Smooth muscle cell of the brain vasculature (primary cell): Measurements from ENCODE around the gene TFDP1.
"Not testable (repeated sequence)": the region's sequence is repeated elsewhere in the genome, so short reads cannot be mapped to it uniquely, and the experiment has no call there.

Experiments
- DNase-seq: peaks from one replicate; pipeline ENCODE4 v3.0.0-alpha.2; 2012; ENCODE audit warnings: low read depth, low spot score

The TFDP1 gene

DNA sequence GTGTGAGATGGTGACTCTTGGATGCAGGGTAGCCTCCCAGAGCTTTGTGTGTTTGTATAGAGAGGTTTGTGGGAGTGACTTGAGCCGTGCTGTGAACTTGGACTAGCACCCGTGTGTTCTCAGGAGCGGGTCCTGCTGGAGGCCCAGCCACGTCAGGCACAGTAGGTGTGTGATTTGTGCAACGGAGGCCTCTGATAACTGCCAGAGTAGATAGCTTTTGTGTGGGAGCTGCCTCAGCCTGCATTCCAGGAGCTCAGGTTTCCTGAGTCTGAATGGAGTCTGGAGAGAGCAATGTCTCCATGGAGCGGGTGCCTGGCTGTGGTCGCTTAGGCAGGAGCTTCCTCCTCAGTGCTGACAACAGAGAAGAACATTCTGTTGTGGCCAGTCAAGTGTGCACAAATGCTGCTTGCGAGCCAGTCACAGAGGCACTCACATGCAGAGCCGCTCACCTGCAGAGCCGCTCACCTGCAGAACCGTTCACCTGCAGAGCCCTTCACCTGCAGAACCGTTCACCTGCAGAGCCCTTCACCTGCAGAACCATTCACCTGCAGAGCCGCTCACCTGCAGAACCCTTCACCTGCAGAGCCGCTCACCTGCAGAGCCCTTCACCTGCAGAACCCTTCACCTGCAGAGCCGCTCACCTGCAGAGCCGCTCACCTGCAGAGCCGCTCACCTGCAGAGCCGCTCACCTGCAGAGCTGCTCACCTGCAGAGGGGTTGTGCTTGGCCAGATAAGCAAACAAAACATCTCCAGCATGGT lies 32.6 kb downstream of the TFDP1 start:
- DNase-seq: peak; percentile 24

GRCh38 chr13:113617961-113618360 lies 33.4 kb downstream of the TFDP1 start:
- no peak for DNase-seq

- no peak for DNase-seq
Observed at GRCh38 chr13:113618455-113618854, 33.9 kb downstream of the TFDP1 start.

- DNase-seq: no peak
Observed at GRCh38 chr13:113620036-113620796, 35.7 kb downstream of the TFDP1 start.

- no peak for DNase-seq
Observed at GRCh38 chr13:113621046-113621445, 36.5 kb downstream of the TFDP1 start.

GRCh38 chr13:113621498-113621897 lies 36.9 kb downstream of the TFDP1 start:
- DNase-seq: not testable (repeated sequence)

DNA sequence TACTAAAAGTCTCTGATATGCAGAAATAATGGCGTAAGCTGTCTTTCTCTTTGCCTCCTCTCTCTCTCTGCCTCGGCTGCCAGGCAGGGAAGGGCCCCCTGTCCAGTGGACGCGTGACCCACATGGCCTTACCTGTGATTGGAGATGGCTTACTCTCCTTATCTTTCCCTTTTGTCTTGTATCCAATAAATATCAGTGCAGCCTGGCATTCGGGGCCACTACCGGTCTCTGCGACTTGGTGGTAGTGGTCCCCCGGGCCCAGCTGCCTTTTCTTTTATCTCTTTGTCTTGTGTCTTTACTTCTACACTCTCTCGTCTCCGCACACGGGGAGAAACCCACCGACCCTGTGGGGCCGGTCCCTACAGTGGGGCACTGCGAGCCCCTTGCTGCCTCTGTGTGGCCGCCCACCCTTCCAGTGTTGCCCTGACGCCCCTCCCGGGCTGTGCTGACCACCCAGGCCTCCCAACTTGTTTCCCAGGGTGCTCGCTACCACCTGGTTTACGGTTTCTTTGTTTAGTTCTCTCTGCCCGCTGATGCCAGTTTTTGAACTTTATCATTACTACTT lies 37.5 kb downstream of the TFDP1 start:
- DNase-seq: not testable (repeated sequence)

GRCh38 chr13:113622791-113623490 lies 38.4 kb downstream of the TFDP1 start:
- DNase-seq: no peak

GRCh38 chr13:113623491-113624234 lies 39.1 kb downstream of the TFDP1 start:
- no peak for DNase-seq

DNA sequence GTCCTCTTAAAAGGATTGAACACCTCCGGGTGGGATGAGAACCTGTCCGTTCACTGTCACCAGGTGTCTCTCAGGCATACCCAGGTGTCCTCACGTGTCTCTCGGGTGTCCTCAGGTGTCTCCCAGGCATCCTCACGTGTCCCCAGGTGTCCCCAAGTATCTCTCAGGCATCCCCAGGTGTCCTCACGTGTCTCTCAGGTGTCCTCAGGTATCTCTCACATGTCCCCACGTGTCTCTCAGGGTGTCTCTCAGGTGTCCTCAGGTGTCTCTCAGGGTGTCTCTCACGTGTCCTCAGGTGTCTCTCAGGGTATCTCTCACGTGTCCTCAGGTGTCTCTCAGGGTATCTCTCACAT lies 39.7 kb downstream of the TFDP1 start:
- no peak for DNase-seq

GRCh38 chr13:113624640-113625304 lies 40.2 kb downstream of the TFDP1 start:
- DNase-seq: not testable (repeated sequence)

DNA sequence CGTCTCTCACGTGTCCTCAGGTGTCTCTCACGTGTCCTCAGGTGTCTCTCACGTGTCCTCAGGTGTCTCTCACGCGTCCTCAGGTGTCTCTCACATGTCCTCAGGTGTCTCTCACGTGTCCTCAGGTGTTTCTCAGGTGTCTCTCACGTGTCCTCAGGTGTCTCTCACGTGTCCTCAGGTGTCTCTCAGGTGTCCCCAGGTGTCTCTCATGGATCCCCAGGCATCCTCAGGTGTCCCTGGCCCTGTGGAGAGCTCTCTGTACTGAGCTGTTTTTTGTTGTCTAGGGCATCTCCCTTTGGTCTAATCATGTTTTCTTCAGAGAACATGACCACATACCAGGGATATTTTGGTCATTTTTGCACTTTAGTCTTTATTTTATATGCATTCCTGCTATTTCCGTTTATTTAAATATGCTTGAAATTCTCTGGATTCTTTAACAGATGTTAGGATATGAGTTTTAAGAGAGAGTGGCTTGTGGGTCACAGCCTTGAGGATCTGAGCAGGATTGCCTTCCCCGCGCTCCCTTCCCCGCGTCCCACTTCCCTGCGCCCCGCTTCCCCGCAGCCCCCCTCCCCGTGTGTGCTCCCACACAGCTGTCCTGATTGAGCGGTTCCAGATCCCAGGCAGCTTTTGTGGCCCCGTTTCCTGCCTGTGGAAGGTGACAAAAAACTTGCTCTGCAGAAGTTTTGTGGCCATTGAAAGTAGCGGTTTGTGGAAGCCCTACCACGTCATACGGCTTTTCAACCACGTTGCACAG lies 41.6 kb downstream of the TFDP1 start:
- no peak for DNase-seq

DNA sequence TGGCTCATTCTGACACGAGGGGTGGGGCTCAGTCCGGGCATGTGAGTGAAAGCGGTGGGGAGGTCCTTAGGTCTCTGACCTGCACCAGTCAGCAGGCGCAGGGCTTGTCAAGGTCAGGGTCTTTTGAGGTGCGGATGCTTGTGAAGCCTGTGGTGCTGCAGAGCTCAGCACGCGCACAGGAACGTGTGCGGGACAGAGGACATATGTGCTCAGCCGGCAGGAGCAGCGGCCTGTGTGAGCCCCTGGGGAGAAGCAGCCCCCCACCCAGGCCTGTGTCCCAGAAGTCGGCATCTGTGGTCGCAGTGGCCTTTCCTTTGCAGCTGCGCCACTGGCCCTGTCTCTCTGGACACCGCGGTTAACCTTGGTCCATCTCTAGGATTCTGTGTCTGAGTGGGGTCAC lies 42.6 kb downstream of the TFDP1 start:
- no peak for DNase-seq

GRCh38 chr13:113628291-113629270 lies 44.0 kb downstream of the TFDP1 start:
- DNase-seq: no peak

GRCh38 chr13:113629866-113630265 lies 45.3 kb downstream of the TFDP1 start:
- no peak for DNase-seq

GRCh38 chr13:113630296-113630695 lies 45.7 kb downstream of the TFDP1 start:
- no peak for DNase-seq

DNA sequence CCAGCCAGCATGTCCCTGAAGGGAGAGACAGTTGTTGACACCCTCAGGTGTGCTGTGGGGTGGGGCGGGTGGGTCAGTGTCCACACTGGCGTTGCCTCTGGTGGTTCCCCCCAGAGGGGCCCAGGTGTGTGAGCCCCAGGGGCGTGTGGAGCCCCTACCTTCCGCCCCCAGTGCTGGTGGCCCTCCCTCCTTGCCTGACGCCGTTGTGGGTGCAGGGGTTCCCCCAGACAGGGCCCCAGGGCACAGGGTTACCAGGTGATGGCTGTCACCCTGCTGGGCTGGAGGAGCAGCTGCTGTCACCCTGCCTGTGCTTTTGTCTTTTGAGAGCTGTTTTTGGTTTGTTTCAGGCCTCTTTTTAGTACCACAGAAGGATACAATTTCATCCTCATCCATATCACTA lies 46.3 kb downstream of the TFDP1 start:
- no peak for DNase-seq

DNA sequence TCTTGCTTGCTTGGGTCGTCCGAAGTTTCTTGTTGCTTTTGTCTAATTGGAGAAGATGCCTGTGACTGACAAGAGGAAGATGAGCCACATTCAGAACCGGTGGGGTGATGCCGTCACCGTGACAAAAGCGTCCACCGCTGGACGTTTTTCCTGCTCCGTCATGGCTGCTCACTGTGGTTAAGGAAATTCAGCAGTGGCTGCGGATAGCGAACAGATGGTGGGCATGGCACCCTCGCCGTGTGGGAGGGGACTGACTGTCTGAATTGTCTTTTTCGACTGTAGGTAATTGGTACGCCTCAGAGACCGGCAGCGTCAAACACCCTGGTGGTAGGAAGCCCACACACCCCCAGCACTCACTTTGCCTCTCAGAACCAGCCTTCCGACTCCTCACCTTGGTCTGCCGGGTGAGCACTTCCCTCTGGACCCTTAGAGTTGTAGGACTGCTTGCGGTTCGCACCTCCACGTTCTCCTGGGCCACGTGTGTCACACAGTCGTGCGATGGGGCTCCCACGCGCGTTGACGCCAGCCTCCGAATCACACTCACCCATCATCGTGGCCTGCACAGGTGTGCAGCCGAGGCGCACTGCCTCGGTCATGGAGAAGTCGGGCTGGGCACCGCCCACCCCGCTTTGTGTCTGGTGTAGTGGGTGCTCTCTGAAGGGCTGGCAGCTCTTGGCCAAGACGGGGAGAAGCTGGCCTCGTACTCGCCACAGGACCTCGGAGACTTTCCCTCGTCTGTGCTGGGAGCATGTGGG lies 47.0 kb downstream of the TFDP1 start:
- DNase-seq: no peak
